Muscle layer of duodenum (tissue), 2 donors: Measurements from ENCODE around the gene TLX3.

Experiments used
- H3K27ac ChIP-seq: one replicate; pipeline ENCODE4 v1.7.0; 2013; ENCODE audit warnings: mild to moderate bottlenecking, low read length
- H3K27me3 ChIP-seq: one replicate; pipeline ENCODE4 v1.7.0; 2013; ENCODE audit warnings: low read depth, mild to moderate bottlenecking, control low read depth, low read length
- H3K36me3 ChIP-seq, 2 donors: one replicate each; pipeline ENCODE4 v1.7.0; 2013; ENCODE audit warnings: low read length in 2 of 2, control low read depth in 1 of 2, mild to moderate bottlenecking in 1 of 2; ENCODE audit not compliant: insufficient read depth in 2 of 2, control insufficient read depth in 1 of 2
- H3K4me1 ChIP-seq, 2 donors: one replicate each; pipeline ENCODE4 v1.7.0; 2013; ENCODE audit warnings: low read length in 2 of 2, mild to moderate bottlenecking in 2 of 2, control low read depth in 1 of 2, moderate library complexity in 1 of 2; ENCODE audit not compliant: insufficient read depth in 2 of 2, control insufficient read depth in 1 of 2
- H3K4me3 ChIP-seq, 2 donors: one replicate each; pipeline ENCODE4 v1.7.0; 2013; ENCODE audit warnings: low read length in 2 of 2, low read depth in 1 of 2, mild to moderate bottlenecking in 1 of 2
- H3K9me3 ChIP-seq, 2 donors: one replicate each; pipeline ENCODE4 v1.7.0; 2013; ENCODE audit warnings: low read length in 2 of 2, control low read depth in 1 of 2, mild to moderate bottlenecking in 1 of 2; ENCODE audit not compliant: control insufficient read depth in 1 of 2
- donor health status: healthy.

TLX3 gene

DNA sequence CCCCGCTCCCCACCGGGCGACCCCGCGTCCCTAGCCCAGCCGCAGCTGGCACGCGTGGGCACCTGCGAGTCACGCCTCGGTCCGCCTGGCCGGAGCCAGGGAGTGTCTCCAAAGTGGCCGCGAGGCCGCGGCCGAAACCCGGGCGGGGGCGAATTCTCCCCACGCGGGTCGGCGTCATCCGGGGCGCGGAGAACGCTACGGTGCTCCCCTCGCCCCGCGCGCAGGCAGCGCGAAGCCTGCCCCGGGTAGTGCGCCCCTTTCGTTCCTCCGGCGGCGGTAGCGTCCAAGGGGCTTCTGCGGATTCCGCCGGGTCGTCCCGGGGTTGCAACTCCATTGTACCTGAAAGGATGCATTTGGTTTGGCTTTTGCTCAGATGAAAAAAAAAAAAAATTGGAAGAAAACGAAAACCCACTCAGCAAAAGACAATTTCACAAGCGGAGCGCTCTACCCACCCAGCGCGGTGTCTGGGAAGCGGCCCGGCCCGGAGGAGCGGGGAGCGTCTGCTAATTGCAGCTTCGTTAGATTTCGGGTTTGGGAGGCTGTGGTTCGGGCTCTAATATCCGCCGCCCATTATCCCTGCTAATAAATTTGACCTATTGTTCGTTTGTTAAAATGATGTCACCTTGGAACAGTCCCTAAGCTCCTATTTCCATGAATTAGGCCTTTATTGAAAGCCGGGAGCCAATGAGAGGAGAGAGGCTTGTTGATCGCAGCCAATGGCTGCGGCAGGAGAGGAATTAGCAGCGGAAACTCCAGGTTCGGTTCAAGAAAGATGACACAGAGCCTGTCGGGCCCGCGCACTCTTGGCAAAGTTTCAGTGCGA lies at the start of gene TLX3:
Gene TLX3 (plus strand): TSS at position 796 of the 823 bp plus-strand sequence. CDS start 118 bp downstream, outside the sequence.
- peaks cover 0 to 52% of the 10 kb centered on the region in 2 donors for H3K4me1 ChIP-seq
- H3K4me3 ChIP-seq, result no peak within 1 kb of the TSS
- H3K27me3 ChIP-seq, result peaks cover 72% of the 10 kb centered on the region
- no peaks in the 10 kb centered on the region for H3K9me3 ChIP-seq
- no peaks in the 10 kb centered on the region for H3K36me3 ChIP-seq
- H3K27ac ChIP-seq, result no peak within 1 kb of the TSS

DNA sequence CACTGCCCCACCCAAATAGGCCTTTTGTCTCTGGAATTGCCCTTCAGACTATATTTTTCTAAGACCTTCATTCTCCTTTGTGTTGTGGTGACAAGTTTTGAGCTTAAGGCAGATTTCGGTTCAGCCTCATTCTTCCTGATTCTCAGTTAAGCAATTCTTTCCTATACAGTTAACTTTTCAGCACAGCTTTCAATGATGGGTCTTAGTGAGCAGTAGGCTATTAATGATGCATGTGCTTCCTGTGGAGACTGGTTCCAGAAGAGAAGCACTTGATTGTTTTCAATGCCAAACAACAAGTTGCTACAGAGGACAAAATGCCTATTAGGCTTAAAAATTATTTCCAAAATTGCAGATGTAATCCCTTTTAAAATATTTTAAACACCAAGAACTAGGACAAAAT lies 47.7 kb upstream of the TLX3 start:
- H3K27ac ChIP-seq, result no peak overlapping the region
- no peaks in the 10 kb centered on the region for H3K27me3 ChIP-seq
- no peaks in the 10 kb centered on the region for H3K36me3 ChIP-seq
- H3K9me3 ChIP-seq, result no peaks in the 10 kb centered on the region
- no peak overlapping the region for H3K4me3 ChIP-seq
- no peaks in the 10 kb centered on the region for H3K4me1 ChIP-seq

DNA sequence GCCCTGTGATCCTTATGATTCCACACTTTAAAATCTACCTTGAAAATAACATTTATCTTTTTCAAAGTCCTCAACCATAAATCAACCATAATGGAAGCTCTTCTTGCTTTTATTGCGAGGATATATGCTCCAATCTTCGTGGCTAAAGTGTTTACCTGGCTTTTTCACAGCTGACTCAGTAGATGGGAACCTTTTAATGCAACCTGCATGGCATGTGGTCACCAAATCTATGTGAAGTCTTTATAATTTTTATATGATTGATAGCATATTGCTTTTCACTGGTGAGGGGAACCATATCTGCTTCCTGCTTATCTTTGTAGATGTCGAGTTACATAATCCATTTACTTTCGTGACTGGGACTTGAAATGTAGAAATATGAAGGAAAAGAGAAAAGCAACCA lies 47.1 kb upstream of the TLX3 start:
- Histone ChIP-seq H3K27ac (no peak overlapping the region), H3K9me3 (no peaks in the 10 kb centered on the region), H3K27me3 (no peaks in the 10 kb centered on the region), H3K4me3 (no peak overlapping the region), H3K4me1 (no peaks in the 10 kb centered on the region), H3K36me3 (no peaks in the 10 kb centered on the region)

DNA sequence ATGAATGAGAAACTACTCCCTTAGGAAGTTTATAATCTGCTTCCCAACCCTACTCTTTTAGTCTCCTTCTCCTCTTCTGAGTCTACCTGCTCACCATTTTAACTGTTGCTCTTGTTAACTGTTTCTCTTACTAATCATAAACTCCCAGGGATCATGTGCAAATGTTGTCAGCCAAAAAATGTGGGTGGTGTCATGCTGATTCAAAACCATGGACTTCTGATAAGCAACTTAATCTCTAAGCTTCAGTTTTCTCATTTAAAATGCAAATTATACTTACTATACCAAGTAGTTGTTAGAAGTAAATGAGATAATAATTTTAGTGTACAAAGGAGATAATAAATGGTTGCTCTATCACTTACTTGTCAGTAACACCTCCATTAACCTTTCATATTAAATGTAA lies 45.9 kb upstream of the TLX3 start:
- no peak overlapping the region for H3K27ac ChIP-seq
- H3K9me3 ChIP-seq, result no peaks in the 10 kb centered on the region
- no peaks in the 10 kb centered on the region for H3K36me3 ChIP-seq
- no peaks in the 10 kb centered on the region for H3K4me1 ChIP-seq
- no peaks in the 10 kb centered on the region for H3K27me3 ChIP-seq
- no peak overlapping the region for H3K4me3 ChIP-seq

DNA sequence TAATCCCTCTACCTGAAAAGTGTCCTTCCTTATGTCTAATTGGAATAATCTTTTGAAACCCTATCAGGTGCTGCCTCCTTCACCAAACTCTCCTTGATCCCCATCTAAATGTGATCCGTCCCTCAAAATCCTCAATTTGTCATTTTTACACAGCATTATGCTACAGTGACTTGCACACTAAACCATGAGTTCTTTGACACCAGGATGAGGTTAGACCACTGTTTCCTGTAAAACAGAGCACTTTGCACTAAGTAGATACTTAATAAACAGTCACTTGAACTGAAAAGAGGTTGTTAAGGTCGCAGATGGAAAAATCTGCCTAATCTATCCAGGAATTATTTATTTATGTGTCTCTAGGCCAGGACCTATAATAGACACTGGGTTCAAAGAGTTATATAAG lies 44.2 kb upstream of the TLX3 start:
- no peak overlapping the region for H3K27ac ChIP-seq
- no peaks in the 10 kb centered on the region for H3K4me1 ChIP-seq
- no peaks in the 10 kb centered on the region for H3K27me3 ChIP-seq
- H3K4me3 ChIP-seq, result no peak overlapping the region
- H3K9me3 ChIP-seq, result no peaks in the 10 kb centered on the region
- no peaks in the 10 kb centered on the region for H3K36me3 ChIP-seq

DNA sequence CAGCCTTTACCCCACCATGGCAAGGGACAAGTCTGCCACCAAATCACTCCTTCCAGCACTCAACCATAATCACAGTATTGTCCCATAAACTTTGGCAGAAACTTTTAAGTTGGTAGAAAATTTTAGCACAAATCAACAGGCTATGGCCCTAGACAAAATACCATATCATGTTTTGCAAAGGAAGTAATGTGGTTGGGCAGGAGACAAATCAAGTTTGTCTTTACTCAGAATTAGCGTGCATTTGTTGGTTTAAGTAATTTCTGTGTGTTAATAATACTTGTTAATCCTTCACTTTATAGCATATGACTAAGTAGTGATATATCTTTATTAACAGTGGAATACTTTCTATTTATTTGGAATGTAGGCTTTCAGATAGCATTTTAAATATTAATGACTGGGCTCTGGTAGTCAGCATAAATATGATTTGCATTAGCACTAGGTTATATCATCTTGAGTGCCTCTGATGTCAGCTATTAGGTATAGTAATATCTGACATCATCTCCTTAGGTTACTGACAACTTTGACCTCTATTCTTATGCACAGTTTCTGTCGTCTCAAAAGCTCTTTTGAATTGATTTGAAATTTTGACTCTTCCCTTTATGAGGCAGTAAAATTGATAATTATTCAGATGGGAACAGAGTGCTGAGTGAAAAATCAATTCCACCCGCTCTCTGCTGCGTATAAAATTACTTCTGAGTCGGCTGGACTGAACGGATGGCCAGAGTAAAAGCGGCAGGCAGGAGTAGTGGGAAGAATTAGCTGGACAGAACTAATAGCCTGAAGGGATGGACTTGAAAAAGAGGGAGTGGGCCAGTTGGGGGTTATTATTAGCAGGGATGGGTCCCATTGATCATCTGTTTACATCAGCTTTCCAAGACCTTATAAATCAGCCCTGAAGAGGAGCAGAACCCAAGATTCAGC lies 40.1 kb upstream of the TLX3 start:
- Histone ChIP-seq H3K9me3 (no peaks in the 10 kb centered on the region), H3K4me1 (no peaks in the 10 kb centered on the region), H3K27me3 (no peaks in the 10 kb centered on the region), H3K4me3 (no peak overlapping the region), H3K36me3 (no peaks in the 10 kb centered on the region), H3K27ac (no peak overlapping the region)

DNA sequence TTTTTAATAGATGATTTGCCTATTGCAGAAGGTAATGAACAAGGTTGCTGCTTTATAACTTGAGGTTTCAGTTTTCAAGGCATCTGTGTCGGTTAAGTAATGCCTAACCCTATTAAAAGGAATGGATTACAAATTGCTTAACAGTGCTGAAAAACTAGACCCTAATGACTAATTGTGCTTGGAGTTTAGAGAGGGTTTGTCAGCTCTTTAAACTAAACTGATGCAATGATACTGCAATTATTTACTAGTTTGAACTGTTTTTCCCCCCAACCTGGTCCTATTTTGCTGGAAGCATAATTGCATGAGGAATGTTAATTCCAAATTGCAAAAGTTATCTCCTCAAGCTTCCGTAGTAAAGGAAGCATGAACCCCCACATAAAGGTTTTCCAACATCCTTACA lies 39.3 kb upstream of the TLX3 start:
- H3K36me3 ChIP-seq, result no peaks in the 10 kb centered on the region
- no peaks in the 10 kb centered on the region for H3K9me3 ChIP-seq
- H3K27me3 ChIP-seq, result no peaks in the 10 kb centered on the region
- H3K4me1 ChIP-seq, result no peaks in the 10 kb centered on the region
- H3K27ac ChIP-seq, result no peak overlapping the region
- H3K4me3 ChIP-seq, result no peak overlapping the region

DNA sequence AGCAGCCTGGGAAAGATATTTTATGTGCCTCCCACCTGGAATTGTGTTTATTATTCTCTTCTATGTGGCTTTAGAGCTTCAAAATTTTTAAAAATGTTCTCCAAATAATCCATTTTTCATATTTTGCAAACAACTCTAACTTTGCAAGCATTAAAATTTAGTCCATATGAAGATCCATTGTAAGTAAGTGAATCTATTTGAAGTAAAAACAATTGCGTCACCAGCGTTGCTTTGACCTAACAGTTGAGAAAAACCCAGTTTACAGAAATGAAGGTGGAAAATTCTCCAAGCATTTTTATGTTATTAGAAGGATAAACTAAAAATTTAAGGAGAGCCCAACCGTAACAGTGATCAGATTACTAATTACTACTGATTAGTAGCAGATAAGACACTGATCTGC lies 38.9 kb upstream of the TLX3 start:
- no peaks in the 10 kb centered on the region for H3K27me3 ChIP-seq
- H3K9me3 ChIP-seq, result no peaks in the 10 kb centered on the region
- H3K4me3 ChIP-seq, result no peak overlapping the region
- no peaks in the 10 kb centered on the region for H3K4me1 ChIP-seq
- H3K36me3 ChIP-seq, result no peaks in the 10 kb centered on the region
- no peak overlapping the region for H3K27ac ChIP-seq

DNA sequence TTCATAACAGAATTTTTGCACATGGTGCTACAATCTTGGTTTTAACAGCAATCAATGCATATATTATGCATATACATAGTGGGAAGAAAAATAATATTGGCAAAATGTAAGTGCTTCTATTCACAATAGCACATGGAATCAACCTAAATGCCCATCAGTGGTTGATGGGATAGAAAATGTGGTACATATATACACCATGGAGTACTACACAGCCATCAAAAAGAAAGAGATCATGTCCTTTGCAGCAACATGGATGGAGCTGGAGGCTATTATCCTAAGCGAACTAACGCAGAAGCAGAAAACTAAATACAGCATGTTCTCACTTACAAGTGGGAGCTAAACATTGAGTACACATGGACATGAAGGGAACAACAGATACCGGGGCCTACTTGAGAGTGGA lies 37.2 kb upstream of the TLX3 start:
- Histone ChIP-seq H3K9me3 (no peaks in the 10 kb centered on the region), H3K27me3 (no peaks in the 10 kb centered on the region), H3K27ac (no peak overlapping the region), H3K4me1 (no peaks in the 10 kb centered on the region), H3K36me3 (no peaks in the 10 kb centered on the region), H3K4me3 (no peak overlapping the region)

DNA sequence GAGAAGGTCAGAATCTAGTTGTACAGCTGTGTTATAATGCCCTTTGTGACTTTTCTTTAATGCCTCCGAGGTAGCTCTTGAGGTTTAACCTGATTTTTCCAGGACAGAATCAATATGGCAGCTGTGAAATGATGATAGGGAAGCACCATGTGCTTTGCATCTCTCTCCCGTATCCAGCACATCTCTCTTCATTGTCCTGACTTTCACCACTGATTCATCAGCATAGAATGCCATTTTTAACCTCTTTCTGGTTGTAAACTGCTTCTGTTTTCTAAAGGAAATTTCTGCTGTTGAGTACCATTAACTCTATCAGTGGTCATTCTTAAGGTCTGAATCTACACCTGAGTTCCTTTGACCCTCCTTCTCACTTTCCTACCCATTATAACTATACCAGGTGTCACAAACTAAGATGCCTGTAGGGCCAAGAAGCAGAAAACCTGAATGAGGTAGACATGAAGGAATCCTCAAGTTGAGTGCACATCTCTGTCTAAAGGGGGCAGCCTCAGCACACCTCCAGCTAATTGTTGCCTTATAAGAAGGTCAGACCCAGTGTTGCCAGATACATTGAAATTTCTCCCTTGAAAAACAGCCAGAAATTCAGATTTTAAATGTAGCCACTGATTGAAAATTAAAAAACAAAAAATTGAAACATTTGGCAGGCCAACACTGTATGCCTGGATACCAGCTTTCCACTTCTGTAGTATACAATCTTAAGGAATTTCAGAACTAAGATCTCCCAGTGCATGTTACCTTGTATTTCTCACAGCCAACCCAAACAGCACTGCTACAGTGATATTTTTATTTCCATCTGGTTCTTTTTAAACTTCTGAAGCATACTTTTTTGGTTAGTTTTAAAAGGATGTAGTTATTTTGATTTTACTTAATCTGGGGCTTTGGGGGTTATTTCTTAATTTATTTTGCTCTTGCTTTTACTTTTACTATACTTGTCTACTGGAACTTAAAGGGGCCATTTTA lies 35.8 kb upstream of the TLX3 start:
- no peaks in the 10 kb centered on the region for H3K9me3 ChIP-seq
- no peaks in the 10 kb centered on the region for H3K4me1 ChIP-seq
- no peaks in the 10 kb centered on the region for H3K27me3 ChIP-seq
- H3K36me3 ChIP-seq, result no peaks in the 10 kb centered on the region
- no peak overlapping the region for H3K4me3 ChIP-seq
- no peak overlapping the region for H3K27ac ChIP-seq
